ENCODE data around the gene RAB3A.
"Not testable (repeated sequence)": the region's sequence is repeated elsewhere in the genome, so short reads cannot be mapped to it uniquely, and the experiment has no call there.

RAB3A gene

DNA sequence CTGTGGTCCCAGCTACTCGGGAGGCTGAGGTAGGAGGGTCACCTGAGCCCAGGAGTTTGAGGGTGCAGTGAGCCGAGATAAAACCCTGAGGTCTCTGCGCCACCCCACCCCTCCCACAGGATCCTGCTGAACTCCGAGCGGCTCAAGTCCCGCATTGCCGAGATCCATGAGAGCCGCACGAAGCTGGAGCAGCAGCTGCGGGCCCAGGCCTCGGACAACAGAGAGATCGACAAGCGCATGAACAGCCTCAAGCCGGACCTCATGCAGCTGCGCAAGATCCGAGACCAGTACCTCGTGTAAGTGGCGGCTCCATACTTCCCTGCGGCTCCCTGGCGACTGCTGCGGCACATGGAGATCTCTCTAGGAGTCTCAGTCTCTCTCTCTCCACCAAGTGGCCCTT is 36.8 kb downstream of the RAB3A start:
- DNase-seq: no peak

DNA sequence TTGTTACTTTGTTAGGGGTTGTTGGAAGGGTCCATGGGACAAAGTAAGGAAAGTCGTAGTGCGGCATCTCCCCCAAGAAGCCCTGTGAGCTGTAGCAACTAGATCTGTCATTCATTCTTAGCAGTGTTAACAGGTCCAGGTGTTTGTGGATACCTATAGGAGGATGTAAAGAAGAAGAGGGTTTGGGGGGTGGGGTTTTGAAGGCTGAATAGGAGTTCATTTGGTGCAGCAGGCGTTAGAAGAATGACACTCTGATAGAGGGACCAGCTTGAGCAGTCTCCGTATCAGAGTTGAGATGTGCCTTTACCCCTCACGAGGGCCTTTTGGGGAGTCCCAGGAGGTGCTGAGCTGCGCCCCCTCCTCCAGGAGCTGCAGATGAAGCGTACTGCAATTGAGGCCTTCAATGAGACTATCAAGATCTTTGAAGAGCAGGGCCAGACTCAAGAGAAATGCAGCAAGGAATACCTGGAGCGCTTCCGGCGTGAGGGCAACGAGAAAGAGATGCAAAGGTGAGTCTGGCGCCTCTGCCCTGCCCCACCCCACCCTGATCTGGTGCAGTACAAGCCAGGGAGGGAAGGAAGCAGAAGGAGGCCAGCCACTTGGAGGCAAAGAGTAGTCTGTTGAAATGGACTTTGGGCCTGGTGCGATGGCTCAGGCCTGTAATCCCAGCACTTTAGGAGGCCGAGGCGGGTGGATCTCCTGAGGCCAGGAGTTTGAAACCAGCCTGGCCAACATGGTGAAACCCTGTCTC is 37.9 kb downstream of the RAB3A start:
- DNase-seq: no peak

DNA sequence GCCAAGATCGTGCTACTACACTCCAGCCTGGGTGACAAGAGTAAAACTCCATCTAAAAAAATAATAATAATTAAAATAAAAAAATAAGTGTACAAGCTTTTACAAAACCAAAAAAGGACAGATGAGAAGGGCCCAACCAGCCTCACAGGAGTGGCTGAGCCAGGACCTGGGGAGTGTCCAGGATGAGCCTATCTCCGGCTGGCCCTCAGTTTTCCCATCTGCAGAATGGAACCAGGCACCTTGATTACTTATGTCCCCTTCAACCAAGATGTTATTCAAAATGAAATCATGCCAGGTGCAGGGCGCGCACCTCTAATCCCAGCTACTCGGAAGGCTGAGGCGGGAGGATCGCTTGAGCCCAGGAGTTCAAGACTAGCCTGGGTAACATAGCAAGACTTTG is 39.8 kb downstream of the RAB3A start:
- no peak for DNase-seq

DNA sequence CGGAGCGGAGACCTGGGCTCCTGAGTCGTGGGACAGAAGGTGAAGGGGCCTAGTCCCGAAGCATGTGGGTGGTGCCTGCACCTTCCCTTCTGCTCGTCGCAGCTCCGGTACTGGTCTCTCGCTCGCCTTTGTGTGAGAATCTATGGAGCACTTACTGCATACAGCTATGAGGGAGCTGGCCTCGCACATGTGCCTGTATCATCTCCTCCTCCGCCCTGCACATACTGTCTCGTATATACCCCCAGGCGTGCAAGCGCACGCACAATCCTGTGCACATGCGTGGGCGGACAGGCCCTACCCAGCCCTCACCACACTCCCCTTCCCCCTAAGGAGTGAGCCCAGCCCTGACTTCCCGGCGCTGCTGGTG is 42.2 kb downstream of the RAB3A start:
- no peak for DNase-seq

DNA sequence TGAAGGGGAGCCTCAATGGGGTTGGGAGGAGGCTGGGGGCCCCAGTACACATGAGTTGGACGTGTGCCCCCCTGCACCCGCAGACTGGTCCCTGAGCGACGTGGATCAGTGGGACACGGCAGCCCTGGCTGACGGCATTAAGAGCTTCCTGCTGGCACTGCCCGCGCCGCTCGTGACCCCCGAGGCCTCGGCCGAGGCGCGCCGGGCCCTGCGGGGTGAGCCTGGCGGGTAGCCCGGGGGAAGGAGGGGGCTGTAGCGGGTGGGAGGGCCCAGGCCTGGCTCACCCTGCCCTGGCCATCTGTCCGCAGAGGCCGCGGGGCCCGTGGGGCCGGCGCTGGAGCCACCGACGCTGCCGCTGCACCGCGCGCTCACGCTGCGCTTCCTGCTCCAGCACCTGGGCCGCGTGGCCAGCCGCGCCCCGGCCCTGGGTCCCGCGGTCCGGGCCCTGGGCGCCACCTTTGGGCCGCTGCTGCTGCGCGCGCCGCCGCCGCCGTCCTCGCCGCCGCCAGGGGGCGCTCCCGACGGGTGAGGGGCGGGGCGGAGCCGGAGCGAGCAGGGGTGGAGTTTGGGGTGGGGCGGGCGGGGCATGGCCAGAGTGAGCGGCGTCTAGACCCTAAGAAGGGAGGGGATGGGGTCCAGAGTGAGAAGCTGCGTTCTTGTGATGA is 42.7 kb downstream of the RAB3A start:
- peak; percentile 75 for DNase-seq

DNA sequence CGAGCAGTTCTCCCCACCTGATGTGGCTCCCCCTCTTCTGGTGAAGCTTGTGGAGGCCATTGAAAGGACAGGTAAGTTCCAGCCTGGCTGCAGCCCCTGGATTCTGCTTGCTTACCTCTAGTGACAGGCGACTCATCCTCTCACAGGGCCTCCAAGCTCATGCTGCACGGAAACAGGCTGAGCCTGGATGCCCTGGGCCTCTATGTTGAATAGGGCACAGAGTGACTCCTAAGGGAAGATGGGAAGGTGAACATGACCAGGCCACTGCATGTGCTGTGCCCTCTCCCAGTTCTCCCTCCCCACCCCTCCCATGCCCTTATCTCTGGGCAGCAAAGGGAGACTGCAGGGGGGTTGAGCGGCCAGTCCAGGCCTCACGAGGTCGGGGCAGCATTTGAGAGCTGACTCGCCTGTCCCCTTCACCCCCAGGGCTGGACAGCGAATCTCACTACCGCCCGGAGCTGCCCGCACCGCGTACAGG is 43.3 kb downstream of the RAB3A start:
- no peak for DNase-seq

DNA sequence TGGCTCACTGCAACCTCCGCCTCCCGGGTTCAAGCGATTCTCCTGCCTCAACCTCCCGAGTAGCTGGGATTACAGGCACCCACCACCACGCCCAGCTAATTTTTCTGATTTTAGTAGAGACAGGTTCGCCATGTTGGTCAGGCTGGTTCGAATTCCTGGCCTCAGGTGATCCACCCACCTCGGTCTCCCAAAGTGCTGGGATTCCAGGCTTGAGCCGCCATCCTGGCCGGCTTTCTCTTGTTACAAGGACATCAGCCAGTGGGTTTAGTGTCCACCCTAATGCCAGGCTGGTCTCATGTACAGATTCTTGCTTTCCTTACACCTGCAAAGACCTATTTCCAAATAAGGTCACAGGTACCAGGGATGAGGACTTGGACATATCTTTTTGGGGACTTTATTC is 44.0 kb downstream of the RAB3A start:
- DNase-seq: no peak

DNA sequence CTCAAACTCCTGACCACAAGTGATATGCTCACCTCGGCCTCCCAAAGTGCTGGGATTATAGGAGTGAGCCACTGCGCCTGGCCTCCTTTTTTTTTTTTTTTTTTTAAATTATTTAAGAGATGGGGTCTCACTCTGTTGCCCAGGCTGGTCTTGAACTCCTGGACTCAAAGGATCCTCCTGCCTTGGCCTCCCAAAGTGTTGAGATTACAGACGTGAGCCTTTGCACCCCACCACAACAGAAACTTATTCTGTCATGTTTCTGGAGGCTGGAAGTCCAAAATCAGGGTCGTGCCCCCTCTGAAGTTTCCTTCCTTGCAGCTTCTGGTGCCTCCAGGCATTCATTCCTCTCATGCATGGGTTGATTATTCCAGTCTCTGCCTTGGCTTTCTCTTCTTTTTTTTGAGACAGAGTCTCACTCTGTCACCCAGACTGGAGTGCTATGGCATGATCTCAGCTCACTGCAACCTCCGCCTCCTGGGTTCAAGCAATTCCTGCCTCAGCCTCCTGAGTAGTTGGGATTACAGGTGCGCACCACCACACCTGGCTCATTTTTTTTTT is 44.7 kb downstream of the RAB3A start:
- DNase-seq: not testable (repeated sequence)

DNA sequence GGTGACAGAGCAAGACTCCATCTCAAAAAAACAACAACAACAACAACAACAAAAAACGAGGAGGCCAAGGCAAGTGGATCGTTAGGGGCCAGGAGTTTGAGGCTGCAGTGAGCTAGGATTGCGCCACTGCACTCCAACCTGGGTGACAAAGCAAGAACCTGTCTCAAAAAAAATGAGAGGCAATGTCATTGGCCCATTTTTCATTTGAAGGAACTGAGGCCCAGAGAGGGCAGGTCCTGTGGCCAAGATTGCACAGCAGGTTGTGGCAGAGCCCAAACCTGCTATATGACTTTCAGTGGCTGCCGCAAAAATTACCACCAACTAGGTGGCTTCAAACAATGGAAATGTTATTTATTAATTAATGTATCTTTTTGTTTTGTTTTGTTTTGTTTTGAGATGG is 45.4 kb downstream of the RAB3A start:
- DNase-seq: no peak

DNA sequence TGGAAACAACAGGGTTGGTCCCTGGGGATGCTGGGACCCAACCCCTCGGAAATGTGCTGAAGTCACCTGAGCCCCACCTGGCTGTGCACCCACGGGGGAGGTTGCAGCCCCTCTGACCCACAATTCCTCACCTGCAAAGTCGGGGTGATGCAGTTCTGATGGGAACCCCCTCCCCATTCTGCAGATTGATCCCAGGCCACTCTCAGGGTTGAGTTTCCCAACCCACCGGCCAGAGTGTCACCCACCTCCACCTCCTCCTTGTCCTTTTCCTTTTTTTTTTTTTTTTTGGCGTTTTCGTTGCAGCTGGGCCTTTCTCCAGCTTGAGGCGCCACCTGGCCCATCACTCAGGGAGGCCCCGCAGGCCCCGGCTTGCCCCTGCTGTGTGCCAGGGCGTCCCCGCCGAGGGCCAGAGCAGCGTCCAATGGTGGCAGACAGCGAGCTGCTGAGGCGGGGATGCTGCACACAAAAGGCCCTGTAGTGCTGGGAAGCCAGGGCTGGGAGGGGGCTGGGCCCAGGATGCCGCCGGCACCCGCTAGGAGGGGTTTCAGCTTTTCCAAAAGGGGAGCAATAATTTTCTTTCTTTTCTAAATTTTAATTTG is 46.3 kb downstream of the RAB3A start:
- no peak for DNase-seq

DNA sequence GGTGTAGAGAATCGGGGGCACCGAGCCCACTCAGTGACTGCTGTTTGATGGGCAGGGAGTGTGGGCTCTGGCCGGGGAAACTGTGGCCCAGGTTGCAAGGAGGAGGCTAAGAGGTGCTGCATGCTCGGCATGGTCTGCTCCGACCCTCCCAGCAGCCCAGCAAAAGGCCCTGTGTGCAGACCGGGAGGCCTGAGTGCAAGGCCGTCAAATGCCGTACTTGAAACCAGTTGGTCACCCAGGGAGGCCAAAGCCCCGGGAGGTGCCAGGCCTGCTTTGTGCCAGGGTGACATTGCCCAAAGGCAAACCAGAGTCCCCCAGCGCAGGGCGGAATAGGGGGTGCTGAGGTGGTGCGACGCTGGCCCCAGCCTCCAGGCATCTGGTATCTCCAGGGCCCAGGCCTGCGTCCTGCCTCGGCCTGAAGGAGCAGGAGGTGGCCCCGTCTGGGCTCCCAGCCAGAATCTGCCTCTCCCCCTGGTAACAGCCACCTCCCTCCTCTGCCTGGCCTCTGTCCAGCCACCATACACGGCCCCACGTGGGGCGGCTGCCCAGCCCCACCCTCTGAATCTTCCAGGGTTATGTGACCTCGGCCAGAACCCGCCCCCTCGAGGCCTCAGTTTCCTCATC is 46.9 kb downstream of the RAB3A start:
- no peak for DNase-seq

DNA sequence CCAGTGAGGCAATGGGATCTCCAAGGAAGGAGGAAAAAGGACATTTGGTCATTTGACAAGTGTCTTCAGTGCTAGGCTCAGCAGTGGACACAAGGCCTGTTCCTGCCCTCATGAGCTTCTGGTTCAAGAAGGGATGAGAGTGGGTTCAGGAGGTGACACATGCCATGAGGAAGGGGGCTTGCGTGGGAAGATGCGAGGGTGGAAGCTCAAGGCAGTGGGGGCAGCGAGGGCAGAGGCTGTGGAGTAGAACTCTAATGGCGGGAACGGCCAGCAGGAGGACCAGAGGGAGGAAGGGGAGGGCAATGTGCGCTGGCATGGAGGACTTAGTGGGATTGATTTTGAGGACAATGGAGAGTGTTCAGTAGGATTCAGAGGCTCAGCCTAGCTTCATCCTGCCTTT is 47.6 kb downstream of the RAB3A start:
- DNase-seq: no peak

DNA sequence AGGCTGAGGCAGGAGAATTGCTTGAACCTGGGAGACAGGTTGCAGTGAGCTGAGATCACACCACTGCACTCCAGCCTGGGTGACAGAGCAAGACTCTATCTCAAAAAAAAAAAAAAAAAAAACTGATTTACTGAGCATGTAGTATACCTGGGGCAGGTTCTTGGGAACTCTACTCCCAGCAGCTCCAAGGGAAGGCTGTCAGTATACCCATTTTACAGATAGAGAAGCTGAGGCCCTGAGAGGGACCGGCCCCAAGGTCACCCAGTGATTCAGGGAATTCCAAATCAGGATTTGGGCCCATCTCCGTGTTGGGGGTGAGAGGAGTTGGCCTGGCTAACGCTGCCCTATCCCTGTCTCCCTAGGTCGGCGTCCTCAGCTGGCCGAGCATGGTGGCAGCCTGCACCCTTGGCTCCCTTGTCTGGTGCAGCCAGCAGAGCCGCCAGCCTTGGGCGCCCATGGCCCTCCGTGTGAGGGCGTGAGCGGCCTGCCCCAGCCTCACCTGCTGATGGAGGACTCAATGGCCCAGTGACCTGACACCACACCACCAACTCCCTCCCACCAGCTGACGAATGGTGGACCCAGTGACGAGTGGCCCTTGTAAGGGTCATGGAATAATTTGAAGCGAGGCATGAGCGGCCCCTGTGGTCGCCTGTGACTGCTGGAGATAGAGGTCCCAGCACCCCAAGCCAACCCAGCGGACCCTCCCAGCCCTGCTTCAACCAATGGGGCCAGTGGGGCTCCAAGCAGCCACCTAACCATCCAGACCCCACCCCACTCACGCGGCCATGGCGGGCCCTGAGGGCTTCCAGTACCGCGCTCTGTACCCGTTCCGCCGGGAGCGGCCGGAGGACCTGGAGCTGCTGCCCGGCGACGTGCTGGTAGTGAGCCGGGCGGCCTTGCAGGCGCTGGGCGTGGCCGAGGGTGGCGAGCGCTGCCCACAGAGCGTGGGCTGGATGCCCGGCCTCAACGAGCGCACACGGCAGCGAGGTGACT is 48.5 kb downstream of the RAB3A start:
- no peak for DNase-seq

DNA sequence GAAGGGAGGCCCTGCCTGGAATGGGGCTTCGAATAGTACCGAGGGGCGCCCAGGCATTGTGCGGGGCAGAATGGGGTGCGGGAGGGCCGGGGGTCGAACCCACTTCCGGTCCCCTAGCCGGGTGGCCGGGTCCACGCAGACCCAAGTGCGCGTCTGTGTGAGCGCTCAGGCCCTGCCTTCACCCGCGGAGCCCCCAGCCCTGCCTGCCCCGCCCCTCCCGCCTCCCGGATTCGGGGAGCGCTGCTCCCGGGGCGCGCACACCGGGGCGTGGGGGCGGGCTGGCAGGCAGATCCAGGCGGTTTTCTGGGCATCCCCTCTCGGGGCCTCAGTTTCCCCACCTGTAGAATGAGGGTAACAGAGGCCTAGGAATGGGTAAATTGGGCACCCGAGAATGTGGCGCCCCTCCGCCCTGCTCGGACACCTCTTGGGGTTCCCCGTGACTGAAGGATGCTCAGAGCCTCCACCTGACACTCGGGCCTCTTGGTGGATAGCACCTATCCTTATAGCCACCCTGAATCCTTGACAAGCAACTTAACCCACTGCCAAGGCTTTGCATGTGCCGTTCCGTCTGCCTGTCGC is 50.2 kb downstream of the RAB3A start:
- DNase-seq: no peak

DNA sequence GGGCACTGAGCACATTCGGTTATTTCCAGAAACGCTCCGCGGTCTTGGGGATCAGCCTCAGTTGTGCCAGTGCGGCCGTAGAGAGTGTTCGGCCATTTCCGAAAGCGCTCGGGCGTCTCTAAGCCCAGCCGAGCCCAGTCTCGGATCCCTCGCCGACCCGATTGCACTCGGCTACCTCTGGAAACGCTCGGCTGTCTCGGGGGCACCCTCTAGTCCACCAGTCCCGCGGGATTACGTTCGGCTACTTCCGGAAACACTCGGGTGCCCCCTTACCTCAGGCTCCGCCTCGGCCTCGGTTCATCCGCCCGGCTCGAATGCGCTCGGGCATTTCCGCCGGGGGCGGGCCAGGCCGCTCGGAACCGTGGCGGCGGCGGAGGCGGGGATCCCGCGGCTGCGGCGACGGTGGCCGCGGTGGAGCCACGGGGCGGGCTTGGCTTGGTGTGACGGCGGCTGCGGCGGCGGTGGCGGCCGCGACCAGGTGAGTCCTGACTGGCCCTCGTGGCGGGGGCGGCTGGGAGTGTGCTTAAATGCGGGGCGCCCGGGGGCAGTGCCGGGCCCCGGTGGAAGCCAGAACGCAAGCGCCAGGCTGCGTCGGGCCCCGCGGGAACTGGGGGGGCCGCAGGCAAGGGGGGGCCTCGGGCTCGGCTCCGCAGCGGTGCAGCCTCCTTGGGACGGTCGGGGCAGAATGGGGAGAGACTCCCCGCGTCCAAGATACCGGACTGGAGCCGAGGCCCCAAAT is 50.9 kb downstream of the RAB3A start, which contains the start of gene PIK3R2:
TSS of gene PIK3R2 (plus strand) at position 347 of the 739 bp plus-strand sequence. CDS start 2,717 bp downstream, outside the sequence.
- peak; percentile 98 for DNase-seq

DNA sequence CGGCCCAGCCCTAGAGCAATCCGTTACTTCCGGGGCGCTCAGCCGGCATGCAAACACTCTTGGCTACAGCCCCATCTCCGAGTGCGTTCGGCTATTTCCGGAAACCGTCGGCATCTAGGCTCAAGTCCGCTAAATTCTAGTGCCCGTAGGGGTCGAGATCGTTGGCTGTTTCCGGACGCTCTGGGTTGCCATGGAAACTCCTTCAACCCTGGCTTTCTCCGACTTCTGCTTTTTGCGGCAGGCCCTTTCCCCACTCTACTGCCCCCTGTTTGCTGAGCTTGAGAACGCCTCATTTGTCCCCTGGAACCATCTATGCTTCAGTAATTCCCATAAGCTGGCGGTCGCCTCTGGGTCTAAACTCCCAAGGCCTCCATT is 51.4 kb downstream of the RAB3A start:
- DNase-seq: peak; percentile 92

DNA sequence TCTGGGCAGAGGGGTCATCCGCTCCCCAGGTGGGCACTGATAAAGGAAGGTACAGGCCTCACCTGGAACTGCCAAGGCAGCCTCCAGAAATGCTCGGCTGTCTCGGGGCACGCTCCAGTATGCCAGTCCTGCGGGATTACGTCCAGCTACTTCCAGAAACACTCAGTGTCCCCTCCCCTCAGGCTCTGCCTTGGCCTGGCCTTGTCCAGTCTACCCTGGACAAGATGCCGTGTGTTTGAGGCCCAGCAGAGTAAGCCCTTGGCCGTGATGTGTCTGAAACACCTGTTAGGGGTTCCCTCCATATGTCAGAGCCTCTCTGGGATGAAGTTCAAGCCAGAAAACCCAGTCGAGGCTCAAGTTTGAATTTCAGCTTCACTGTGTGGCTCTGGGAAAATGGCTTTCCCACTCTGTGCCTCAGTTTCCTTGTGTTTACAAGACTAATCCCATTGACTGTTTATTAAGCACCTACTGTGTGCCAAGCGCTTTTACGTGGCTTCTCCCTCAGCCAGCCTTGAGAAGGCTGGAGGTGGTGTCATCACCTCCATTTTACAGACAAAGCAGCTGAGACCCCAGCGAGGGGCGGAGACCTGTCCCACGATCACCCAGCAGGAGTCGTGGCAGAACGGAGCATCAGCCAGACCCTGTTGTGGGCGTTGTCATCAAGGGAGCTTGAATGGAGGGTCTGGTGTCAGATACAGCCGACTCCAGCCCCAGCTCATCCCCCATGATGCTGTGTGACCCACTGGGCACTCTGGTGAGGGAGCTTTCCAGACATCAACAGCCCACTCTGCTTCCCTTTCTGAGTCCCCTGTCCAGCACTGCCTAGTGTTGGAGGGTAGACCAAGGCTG is 52.8 kb downstream of the RAB3A start:
- DNase-seq: no peak

DNA sequence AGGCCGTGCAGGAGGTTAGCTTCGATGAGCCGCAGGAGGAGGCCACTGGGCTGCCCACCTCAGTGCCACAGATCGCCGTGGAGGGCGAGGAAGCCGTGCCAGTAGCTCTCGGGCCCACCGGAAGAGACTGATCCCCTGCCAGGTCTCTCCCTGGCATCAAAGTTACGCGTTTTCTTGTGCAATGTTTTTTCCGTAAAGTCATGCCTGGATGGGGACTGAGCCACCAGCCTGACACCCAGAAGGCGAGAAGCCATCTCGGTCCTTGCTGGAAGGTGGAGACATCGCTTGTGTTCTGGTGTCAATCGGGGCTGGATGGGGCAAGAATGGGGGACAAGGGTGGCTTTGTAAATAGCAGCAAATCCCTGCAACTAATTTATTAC is 54.3 kb downstream of the RAB3A start:
- no peak for DNase-seq

DNA sequence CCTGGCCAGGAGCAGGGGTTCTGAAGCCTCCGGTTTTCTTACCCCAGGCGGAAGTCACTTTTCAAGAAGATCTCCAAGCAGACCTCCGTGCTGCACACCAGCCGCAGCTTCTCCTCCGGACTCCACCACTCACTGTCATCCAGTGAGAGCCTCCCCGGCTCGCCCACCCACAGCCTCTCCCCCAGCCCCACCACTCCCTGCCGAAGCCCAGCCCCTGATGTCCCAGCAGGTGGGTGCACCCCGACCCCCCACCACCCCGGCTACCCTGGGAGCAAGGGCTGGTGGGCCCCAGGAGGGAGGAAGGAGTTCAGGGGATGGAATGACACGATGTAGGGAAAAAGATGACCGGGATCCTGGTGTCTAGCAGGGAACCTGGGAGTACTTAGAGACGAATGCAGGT is 56.4 kb downstream of the RAB3A start:
- no peak for DNase-seq
